Regular cardiac myocyte (primary cell): Measurements from ENCODE around the gene PCGF1. TPM values are rescaled to one million over a fixed set of nuclear protein-coding genes. Genes with fewer than 3 reads are reported as not detected.

Source experiments
- total RNA-seq: library from RNA; depleted of rRNA; stranded (reverse); fragments of >200 nt; gene quantifications from 2 replicates; pipeline ENCODE4 v1.2.3, GENCODE V29; 2014

Gene PCGF1
- 20.3 and 25.9 TPM in 2 replicates for total RNA-seq

DNA sequence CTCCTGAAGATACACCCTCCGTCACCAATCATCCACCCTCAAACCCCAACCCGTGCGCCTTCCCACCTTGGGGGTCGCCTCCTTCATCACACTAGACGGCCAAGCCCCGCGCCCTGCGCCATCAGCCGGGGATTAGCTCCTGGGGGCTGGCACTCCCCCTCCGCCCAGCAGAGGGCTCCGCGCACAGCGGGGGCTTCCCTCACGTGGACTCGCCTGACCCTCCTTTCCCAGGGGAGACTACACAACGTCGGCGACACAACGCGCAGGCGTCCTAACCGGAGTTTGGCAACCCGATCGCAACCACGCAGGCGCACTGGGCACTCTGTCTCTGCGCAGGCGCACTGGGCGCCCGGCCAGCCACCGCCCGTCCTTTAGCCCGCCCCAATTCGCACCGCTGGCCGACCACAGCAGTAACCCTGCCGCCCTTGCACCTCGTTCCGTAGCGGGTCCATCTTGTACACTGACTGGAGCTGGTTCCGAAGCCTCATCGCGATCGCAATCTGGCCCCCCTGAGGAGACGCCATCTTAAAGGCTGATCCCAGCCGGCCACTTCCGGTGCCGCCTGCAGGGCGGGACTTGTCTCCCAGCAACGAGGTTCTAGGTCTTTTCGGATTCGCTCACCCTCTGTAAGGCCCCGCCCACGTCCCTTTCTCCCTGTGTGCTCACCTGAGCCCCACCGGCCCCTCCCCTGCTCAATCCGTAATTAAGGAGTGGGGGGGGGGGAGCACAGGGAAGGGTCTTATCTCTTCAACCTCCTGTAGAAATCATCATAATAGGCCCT is at the start of gene PCGF1:
PCGF1 (minus strand) TSS at position 551 of the 781 bp plus-strand sequence; CDS start at position 524, 27 bp downstream.

DNA sequence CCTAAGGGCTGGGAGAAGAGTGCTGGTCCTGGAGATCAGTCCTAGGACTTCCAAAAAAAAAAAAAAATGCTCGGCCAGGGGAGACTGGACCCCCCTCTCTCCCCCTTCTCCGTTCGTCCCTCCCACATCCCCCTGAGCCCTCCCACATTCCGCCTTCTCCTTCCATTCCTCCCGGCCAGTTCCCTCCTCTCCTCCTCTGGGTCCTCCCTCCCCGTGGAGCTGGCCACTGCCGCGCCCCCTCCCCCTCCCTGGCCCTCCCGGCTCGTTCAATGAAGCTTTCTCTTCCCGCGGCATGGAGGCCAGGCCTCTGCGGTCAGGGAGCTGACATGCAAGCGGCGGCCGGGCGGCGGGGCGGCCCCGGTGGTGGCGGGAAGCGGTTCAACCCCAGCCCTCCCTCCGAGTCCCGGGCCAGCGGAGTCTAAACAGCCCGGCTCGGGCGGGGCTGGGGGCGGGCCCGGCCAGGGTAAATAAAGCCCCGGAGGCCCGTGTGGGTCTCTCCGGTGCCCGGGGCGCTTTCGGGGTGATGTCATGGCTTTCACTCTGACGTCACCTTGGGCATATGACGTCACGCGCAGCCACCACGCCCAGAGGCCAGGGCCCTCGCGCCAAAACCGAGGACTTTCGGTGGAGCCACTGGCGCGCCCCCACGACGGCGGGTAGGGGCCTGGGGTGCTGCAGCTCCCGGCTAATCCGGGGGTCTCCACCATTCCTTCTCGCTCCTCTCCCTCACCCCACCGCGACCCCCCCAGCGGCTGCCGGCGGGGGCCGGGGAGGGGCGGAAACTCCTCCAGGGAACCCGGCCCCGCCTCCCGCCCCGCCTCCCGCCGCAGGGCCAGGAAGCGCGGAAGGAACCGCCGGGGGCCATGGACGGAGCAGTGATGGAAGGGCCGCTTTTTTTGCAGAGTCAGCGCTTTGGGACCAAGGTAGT is 46.7 kb upstream of the PCGF1 start, which contains the start of the genes DOK1 and LOXL3:
DOK1 (plus strand) TSS at position 829 of the 928 bp plus-strand sequence; CDS start at position 864, 35 bp downstream.
LOXL3 (minus strand) TSS at position 51 of the 928 bp plus-strand sequence. CDS start 1,308 bp downstream, outside the sequence.

DNA sequence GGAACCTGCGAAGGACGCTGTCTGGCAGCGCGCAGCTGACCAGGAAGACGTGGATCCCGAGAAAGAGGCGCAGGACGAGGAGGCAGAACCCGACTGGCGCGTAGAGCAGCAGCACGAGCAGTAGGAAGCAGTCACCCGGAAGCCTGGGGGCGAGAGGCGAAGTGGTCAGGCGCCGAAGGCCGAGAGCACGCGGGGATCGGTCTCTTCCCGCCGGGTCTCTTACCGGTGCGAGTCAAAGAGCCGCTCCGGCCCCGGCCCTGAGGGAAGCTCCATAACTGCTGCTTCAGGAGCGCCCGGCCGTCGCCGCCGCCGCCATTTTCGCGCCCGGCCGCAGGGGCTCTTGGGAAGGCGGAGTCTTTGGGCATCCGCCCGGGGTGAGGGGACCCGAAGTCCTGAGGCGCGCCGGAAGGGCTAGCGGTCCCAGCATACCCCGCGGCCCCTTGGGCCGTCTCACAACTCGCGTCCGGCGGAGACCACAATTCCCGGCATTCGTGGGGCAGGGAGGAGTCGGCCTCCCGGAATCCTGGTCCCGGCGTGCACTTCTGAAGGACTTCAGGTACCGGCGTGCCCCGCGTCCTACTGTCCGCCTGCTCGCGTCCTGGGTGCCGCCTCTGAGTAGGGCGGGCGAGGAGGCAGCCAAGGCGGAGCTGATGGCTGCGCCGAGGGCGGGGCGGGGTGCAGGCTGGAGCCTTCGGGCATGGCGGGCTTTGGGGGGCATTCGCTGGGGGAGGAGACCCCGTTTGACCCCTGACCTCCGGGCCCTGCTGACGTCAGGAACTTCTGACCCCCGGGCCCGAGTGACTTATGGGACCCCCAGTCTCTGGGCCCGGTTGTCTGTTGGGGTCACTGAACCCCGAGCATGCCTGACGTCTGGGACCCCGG is 22.1 kb upstream of the PCGF1 start, which contains the start of the genes AUP1 and HTRA2:
AUP1 (minus strand) TSS at position 350 of the 882 bp plus-strand sequence; CDS start at position 273, 77 bp downstream.
HTRA2 (plus strand) TSS at position 577 of the 882 bp plus-strand sequence; CDS start at position 651, 74 bp downstream.

DNA sequence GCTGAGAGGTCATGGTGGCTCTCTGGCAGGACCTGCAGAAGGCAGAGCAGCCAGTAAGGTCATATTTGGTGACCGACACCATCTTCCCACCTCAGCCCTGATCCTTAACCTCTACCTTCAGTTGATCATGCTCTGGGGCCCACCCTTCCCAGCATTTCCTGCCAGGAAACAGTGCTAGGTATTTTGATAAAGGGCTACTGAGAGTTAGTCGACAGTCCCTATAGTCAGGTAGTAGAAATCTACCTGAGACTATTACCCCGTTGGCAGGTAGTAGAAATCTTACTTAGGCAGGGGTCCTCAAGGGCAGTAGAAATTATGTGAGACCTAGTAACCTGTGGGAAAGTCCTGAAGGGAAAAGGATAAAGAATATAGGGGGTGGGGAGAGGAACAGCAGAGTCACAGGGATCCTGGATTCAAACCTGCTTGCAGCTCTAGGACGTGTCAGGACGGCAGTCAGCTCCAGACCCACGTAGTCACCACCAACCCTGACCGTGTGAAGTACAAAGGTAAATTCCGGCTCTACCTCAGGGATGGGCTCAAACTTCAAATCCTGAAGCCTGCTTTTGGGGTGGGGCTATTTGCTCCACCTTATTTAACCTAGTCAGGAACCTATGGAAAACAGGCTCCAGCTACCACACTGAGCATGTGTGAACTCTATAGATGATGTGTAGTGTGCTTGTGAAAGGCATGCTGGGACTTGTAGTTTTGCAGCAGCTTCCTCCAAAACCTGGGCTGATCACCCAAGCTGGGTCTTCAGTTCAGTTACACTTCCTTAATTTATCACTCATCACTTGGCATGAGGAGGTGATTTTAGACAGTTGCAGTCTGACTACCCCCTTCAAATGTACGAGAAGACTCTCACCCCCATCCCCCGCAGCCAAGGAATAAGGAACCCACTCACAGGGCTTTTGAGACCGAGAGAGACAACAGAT is 18.5 kb upstream of the PCGF1 start, which contains the start of gene DQX1:
DQX1 (minus strand) TSS at position 515 of the 932 bp plus-strand sequence; CDS start at position 13, 502 bp downstream.

DNA sequence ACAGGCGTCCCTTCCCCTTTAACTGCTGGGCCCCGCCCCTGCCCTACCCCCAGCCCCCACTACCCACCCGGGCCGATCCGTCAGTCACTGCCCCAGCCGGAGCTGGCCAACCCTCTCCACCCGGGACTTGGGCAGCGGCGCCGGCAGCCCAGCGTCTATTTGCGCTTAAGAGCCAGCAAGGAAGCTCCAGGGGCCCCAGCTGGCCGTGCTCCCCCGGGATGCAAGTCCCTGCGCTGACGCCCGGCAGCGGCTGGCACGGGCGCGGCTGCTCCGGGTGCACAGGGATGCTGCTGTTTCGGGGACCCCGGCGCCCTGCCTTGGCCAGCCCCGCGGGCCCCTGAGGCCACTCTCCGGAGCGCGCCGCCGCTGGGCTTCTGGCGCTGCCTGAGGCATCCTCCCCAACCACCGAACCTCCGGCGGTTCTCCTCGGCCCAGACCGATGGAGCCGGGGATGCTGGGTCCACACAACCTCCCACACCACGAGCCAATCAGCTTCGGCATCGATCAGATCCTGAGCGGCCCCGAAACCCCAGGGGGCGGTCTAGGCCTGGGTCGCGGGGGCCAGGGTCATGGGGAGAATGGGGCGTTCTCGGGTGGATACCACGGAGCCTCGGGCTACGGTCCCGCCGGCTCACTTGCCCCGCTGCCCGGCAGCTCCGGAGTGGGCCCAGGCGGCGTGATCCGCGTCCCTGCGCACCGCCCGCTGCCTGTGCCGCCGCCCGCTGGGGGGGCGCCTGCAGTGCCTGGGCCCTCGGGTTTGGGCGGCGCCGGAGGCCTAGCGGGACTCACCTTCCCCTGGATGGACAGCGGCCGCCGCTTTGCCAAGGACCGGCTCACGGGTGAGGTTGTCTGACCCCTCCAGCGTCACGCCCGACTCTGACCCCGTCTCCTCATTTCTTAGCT is 7.1 kb upstream of the PCGF1 start, which contains the start of gene TLX2:
TLX2 (plus strand) TSS at position 83 of the 903 bp plus-strand sequence; CDS start at position 440, 357 bp downstream.

DNA sequence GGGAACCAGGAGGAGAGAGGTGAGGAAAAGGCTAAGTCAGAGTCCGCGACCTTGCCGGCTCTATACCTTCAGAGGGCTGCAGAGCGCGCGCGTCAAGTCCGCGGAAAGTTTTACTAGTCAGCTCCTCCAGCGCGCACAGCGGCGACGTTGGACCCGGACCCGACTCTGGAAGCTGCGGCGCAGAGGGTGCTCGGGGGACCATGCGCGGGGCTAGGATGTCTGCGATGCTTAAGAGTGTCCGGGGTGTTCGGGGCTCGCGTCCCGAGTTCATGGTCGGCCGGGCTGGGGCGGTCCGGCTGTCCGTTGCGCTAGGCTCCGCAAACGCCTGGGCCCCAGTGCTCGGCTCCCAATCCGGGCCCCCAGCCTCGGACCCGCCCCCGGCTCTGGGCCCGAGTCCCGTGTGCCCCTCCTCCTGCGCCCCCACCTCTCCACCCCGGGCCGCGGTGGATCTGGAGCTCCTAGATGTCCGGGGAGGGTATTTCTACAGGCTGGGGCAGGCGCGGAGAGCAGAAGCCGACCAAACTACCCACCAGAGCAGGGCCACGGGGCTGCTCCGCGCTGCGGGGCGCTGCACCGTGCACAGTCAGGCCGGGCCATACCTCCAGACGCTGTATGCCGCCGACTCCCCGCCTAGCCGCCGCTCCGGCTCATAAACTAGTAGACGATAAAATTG is 8.1 kb downstream of the PCGF1 start, which contains the start of gene LBX2:
LBX2 (minus strand) TSS at position 337 of the 673 bp plus-strand sequence; CDS start at position 271, 66 bp downstream.

DNA sequence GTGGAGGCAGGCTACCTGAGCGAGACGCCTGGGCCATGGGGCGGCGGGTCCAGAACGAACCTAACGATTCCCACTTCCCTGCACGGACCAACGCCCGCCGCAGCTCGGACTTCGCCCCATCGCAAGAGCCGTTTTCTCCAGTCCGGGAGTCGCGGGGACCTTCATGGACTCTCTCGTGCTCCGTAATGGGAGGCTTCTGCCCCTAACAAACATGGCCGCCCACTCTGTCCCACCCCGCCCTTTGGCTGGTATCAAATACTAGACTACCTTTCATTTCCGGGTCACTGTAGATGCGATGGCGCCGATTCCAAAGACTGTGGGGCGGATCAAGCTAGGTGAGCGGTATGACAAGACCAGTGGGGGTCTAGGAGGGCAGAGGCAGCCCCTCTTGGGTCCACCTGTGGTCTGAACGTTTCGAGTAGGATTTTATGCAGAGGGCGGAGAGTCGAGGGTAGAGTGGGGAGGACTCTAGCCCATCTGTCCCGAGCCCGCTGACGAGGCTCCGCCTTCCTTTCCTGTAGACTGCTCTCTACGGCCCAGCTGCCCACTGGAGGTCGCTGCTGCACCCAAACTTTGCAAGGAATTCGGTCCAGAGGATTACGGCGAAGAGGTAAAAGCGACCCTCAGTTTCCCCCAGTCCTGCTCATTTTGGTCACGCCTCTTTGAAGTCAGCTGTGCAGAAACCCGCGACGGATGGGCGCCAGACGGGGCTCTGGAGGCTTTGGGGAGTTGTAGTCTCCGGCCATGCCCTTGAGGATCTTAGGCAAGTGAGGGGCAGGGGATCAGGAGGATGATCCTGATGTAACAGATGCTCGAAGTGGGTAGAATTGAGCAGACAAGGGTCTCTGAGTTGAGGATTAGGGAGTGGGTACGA is 24.5 kb downstream of the PCGF1 start, which contains the start of the genes CCDC142 and TTC31:
CCDC142 (minus strand) TSS at position 198 of the 874 bp plus-strand sequence; CDS start at position 37, 161 bp downstream.
TTC31 (plus strand) TSS at position 281 of the 874 bp plus-strand sequence; CDS start at position 296, 15 bp downstream.

DNA sequence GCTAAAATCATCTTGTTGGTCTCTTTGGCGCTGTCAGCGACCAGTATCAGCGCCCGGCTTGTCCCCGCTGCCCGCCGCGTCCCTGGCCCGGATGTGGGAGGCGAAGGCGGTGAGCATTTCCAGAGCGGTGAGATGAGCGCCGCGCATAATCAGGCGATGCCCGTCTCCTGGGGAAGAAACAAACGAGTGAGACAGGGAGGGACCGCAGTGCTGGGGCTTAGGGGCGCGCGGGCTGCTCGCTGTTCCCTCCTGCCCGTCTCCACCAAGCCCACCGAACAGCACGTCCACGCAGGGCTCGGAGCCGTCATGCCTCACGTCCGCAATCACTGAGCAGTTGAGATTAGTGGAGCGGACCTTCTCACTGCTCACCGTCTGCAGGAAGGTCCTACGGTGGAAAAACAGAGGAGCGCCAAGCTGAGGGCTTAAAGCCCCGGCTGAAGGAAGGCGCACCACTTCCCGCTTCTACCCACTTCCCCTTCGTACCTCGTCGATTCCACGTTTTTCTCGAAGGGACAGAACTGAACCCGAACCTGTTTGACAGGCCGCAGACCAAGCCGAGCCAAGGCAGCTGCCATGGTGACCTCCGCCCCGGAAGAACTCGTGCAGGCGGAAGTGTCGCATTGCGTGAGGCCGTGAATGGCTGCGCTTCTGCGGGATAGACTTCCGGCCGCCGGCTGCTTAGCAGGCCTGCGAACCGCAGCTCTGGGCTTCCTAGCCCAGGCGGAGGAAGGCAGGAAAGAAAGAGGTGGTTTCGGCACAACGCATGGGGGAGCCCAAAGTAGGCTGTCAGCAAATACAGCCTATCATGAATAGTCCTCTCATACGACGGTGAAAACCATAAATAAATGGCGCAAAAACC is 35.2 kb downstream of the PCGF1 start, which contains the start of gene MRPL53:
MRPL53 (minus strand) TSS at position 595 of the 859 bp plus-strand sequence; CDS start at position 575, 20 bp downstream.

DNA sequence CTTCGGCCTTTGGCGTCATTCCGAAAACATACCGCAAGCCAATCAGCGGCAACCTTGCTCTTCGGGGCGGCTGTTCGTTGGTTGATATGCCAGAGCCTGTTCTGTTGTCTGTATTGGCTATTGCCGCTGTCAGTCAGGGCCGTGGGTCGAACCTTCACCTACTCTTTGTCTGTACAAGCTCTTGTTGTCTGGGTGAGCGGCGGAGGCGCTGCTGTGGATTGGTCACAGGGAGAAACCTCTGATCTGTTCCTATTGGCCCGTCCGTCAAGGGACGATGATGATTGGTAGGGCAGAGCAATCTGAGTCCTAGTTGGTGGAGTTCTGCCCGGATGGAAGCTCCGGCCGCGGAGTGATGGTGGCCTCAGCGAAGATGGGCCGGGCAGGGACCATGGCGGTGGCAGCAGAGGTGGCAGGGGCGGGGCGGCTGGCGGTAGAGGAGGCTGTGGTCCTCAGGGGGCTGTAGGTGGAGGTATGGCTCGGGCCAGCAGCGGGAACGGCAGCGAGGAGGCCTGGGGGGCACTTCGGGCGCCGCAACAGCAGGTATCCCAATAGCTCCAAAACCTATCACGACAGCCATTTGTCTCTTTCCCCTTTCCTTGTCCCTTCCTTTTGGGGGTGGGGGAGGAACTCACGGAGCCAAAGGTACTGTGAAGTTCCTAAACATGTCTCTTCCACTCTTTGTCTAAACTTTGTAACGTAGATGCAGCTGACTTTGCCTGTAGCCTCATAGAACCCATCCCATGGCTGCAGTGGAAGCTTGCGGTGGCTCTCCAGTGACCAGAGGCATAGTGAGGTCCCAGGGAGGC is 49.2 kb downstream of the PCGF1 start, which contains the start of gene WBP1:
WBP1 (plus strand) TSS at position 307 of the 806 bp plus-strand sequence; CDS start at position 472, 165 bp downstream.

Other genes with a start within 250 kb of the PCGF1 start
- gene SLC4A5, start 164.3 kb downstream of the PCGF1 start, total RNA-seq = under 0.01 TPM in 1 of 2 replicates, not detected in the other
- gene DCTN1, start 127.4 kb downstream of the PCGF1 start, total RNA-seq = 202 and 203 TPM in 2 replicates
- 0.58 and 1.1 TPM in 2 replicates for gene C2orf81, start 86.1 kb downstream of the PCGF1 start, total RNA-seq
- gene WDR54, start 86.0 kb downstream of the PCGF1 start, total RNA-seq = 38.6 and 76.1 TPM in 2 replicates
- 10.2 and 13.5 TPM in 2 replicates for gene RTKN, start 65.8 kb downstream of the PCGF1 start, total RNA-seq
- gene INO80B, start 52.6 kb downstream of the PCGF1 start, total RNA-seq = 7.1 and 16.3 TPM in 2 replicates
- gene WBP1, start 49.3 kb downstream of the PCGF1 start, total RNA-seq = 39.1 and 58.9 TPM in 2 replicates
- 65.7 and 82.4 TPM in 2 replicates for gene MOGS, start 42.3 kb downstream of the PCGF1 start, total RNA-seq
- gene MRPL53, start 35.0 kb downstream of the PCGF1 start, total RNA-seq = 37.5 and 47.0 TPM in 2 replicates
- gene CCDC142, start 24.7 kb downstream of the PCGF1 start, total RNA-seq = 18.0 and 22.3 TPM in 2 replicates
- gene TTC31, start 24.6 kb downstream of the PCGF1 start, total RNA-seq = 10.7 and 14.6 TPM in 2 replicates
- 2.1 and 2.8 TPM in 2 replicates for gene LBX2, start 8.1 kb downstream of the PCGF1 start, total RNA-seq
- under 0.01 TPM in 1 of 2 replicates, not detected in the other for gene TLX2, start 6.8 kb upstream of the PCGF1 start, total RNA-seq
- not detected in 2 replicates for gene DQX1, start 18.5 kb upstream of the PCGF1 start, total RNA-seq
- 104 and 110 TPM in 2 replicates for gene AUP1, start 22.0 kb upstream of the PCGF1 start, total RNA-seq
- 44.8 and 51.2 TPM in 2 replicates for gene HTRA2, start 22.2 kb upstream of the PCGF1 start, total RNA-seq
- gene LOXL3, start 46.2 kb upstream of the PCGF1 start, total RNA-seq = 147 and 384 TPM in 2 replicates
- 74.6 and 108 TPM in 2 replicates for gene DOK1, start 47.0 kb upstream of the PCGF1 start, total RNA-seq
- under 0.01 and 0.19 TPM in 2 replicates for gene M1AP, start 140.6 kb upstream of the PCGF1 start, total RNA-seq
- gene SEMA4F, start 146.6 kb upstream of the PCGF1 start, total RNA-seq = 8.1 and 12.4 TPM in 2 replicates